OCI-LY3 (cell line): ENCODE measurements around the gene NNMT.

Experiments
- H2AFZ ChIP-seq: fragments of 200-600, 300-600 bp; shearing (Covaris generic); 2 replicates; pipeline ENCODE4 v1.6.0; 2014; ENCODE audit warnings: antibody characterized with exemption, low read depth, low read length
- H3K27ac ChIP-seq: fragments of 200-600, 300-600 bp; sonication (generic); 2 replicates; pipeline ENCODE4 v1.5.1; 2014; ENCODE audit warnings: mild to moderate bottlenecking, low read length, moderate library complexity, mixed read lengths
- H3K27me3 ChIP-seq: fragments of 200-600, 300-600 bp; sonication (generic); 2 replicates; pipeline ENCODE4 v1.6.1; 2014; ENCODE audit warnings: low read depth, low read length, mixed read lengths
- H3K36me3 ChIP-seq: fragments of 200-600, 300-600 bp; sonication (generic); replicated peaks from 2 replicates; pipeline ENCODE3; 2014; ENCODE audit warnings: low read depth, low read length, mixed read lengths
- H3K4me1 ChIP-seq: fragments of 300-600, 200-600 bp; sonication (generic); 2 replicates; pipeline ENCODE4 v1.6.1; 2014; ENCODE audit warnings: low read length, mixed read lengths
- H3K4me2 ChIP-seq: fragments of 200-600, 300-600 bp; sonication (generic); 2 replicates; pipeline ENCODE4 v1.6.1; 2014; ENCODE audit warnings: low read length, mixed read lengths
- H3K4me3 ChIP-seq: fragments of 300-600, 200-600 bp; sonication (generic); 2 replicates; pipeline ENCODE4 v1.5.1; 2014; ENCODE audit warnings: antibody characterized with exemption, mild to moderate bottlenecking, low read length, moderate library complexity
- H3K79me2 ChIP-seq: fragments of 300-600, 200-600 bp; shearing (Covaris generic); 2 replicates; pipeline ENCODE4 v1.6.1; 2014; ENCODE audit warnings: mild to moderate bottlenecking, low read length, mixed read lengths
- H3K9ac ChIP-seq: fragments of 300-600, 200-600 bp; shearing (Covaris generic); 2 replicates; pipeline ENCODE4 v1.6.0; 2014; ENCODE audit warnings: mild to moderate bottlenecking, low read length, moderate library complexity
- H3K9me3 ChIP-seq: fragments of 200-600, 300-600 bp; shearing (Covaris generic); 2 replicates; pipeline ENCODE4 v1.6.1; 2014; ENCODE audit warnings: low read length, mixed read lengths; ENCODE audit not compliant: insufficient read depth
- H4K20me1 ChIP-seq: fragments of 200-600, 300-600 bp; sonication (generic); 2 replicates; pipeline ENCODE4 v1.6.1; 2016; ENCODE audit warnings: low read length, mixed read lengths; ENCODE audit not compliant: insufficient read depth
- EZH2phosphoT487 ChIP-seq: fragments of 200-600 bp; shearing (Covaris generic); IDR thresholded peaks from 2 replicates; pipeline ENCODE4 v1.6.1; 2018; ENCODE audit warnings: antibody characterized with exemption, mixed run types, low read depth
- TF ChIP-seq, protein P1 (sequence below): fragments of 200-600, 300-600 bp; sonication (generic); IDR thresholded peaks from 2 replicates; pipeline ENCODE4 v1.5.1; 2014; ENCODE audit warnings: antibody characterized with exemption, low read length, low read depth

Gene NNMT

GRCh38 chr11:114257621-114258558, 38.3 kb upstream of the NNMT start:
- H3K4me2 ChIP-seq, result no peak overlapping the region
- no peak overlapping the region for H2AFZ ChIP-seq
- no peaks in the 10 kb centered on the region for H4K20me1 ChIP-seq
- no peaks in the 10 kb centered on the region for H3K9me3 ChIP-seq
- peaks cover 17% of the 10 kb centered on the region for H3K4me1 ChIP-seq
- no peak overlapping the region for H3K4me3 ChIP-seq
- no peaks in the 10 kb centered on the region for H3K27me3 ChIP-seq
- TF ChIP-seq EZH2phosphoT487, result no peak
- TF ChIP-seq, protein P1, sequence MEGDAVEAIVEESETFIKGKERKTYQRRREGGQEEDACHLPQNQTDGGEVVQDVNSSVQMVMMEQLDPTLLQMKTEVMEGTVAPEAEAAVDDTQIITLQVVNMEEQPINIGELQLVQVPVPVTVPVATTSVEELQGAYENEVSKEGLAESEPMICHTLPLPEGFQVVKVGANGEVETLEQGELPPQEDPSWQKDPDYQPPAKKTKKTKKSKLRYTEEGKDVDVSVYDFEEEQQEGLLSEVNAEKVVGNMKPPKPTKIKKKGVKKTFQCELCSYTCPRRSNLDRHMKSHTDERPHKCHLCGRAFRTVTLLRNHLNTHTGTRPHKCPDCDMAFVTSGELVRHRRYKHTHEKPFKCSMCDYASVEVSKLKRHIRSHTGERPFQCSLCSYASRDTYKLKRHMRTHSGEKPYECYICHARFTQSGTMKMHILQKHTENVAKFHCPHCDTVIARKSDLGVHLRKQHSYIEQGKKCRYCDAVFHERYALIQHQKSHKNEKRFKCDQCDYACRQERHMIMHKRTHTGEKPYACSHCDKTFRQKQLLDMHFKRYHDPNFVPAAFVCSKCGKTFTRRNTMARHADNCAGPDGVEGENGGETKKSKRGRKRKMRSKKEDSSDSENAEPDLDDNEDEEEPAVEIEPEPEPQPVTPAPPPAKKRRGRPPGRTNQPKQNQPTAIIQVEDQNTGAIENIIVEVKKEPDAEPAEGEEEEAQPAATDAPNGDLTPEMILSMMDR, result no peak
- no peaks in the 10 kb centered on the region for H3K79me2 ChIP-seq
- no peak overlapping the region for H3K9ac ChIP-seq
- no peaks in the 10 kb centered on the region for H3K36me3 ChIP-seq
- H3K27ac ChIP-seq, result no peak overlapping the region

DNA sequence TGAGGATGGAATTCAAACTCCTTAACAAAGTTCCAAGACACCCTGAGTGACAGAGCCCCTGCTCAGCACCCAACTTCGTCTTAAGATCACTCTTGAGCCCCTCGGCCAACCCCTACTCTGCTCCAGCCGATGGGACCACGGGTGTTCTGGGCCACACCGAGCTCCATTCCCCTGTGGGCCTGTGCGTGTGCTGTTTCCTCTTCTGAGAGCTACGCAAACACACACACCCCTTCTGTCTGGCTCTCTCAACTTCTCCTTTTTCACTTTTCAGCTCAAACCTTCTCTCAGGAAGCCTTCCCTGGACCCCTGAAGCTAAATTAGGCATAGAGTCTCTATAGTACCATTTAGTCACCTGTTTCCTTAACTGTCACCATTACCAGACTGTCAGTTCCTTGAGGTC, 37.5 kb upstream of the NNMT start:
- no peak overlapping the region for H3K9ac ChIP-seq
- no peaks in the 10 kb centered on the region for H4K20me1 ChIP-seq
- H3K4me3 ChIP-seq, result no peak overlapping the region
- H3K4me2 ChIP-seq, result peak overlapping the region; percentile 27; the same call in 1 of the 2 replicates
- H2AFZ ChIP-seq, result 0 out of 2 replicates have a peak overlapping the region, but pooled peaks have one; percentile 50
- H3K36me3 ChIP-seq, result no peaks in the 10 kb centered on the region
- peaks cover 6% of the 10 kb centered on the region for H3K27me3 ChIP-seq
- no peak for TF ChIP-seq EZH2phosphoT487
- TF ChIP-seq, protein P1, result no peak
- no peak overlapping the region for H3K27ac ChIP-seq
- H3K9me3 ChIP-seq, result no peaks in the 10 kb centered on the region
- H3K79me2 ChIP-seq, result no peaks in the 10 kb centered on the region
- peaks cover 17% of the 10 kb centered on the region for H3K4me1 ChIP-seq

GRCh38 chr11:114259124-114259526, 37.1 kb upstream of the NNMT start:
- Histone ChIP-seq H3K9me3 (no peaks in the 10 kb centered on the region), H3K27ac (no peak overlapping the region), H3K4me3 (no peak overlapping the region), H3K9ac (no peak overlapping the region), H3K4me2 (peak overlapping the region; percentile 27; the same call in 1 of the 2 replicates), H3K4me1 (peaks cover 17% of the 10 kb centered on the region), H3K79me2 (no peaks in the 10 kb centered on the region), H2AFZ (0 out of 2 replicates have a peak overlapping the region, but pooled peaks have one; percentile 50), H3K36me3 (no peaks in the 10 kb centered on the region), H4K20me1 (no peaks in the 10 kb centered on the region), H3K27me3 (peaks cover 10% of the 10 kb centered on the region)
- no peak for TF ChIP-seq EZH2phosphoT487
- TF ChIP-seq, protein P1, result no peak

DNA sequence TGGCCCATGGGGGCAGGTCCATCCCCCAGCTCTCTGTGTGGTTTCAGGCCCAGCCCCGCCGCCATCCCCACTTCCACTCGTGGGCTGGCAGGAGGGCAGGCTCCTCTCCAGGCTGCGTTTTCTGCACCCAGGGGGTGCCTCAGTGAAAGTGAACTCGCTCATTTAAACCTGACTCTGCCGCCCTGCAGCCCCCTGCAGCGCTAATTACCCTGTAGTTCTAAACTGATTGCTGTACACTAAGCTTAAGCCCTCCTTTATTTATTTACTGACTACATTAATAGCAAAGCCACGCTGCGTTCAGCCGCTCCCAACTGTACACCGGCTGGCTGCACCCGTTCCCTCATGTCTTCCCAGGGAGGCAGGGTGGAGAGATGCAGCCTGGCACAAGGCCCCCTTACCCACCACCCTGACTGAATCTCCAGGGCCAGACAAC, 36.6 kb upstream of the NNMT start:
- Histone ChIP-seq H3K4me1 (peaks cover 17% of the 10 kb centered on the region), H3K36me3 (no peaks in the 10 kb centered on the region), H3K9ac (no peak overlapping the region), H2AFZ (no peak overlapping the region), H3K79me2 (no peaks in the 10 kb centered on the region), H3K9me3 (no peaks in the 10 kb centered on the region), H4K20me1 (no peaks in the 10 kb centered on the region), H3K4me3 (no peak overlapping the region), H3K27me3 (peaks cover 14% of the 10 kb centered on the region), H3K27ac (no peak overlapping the region), H3K4me2 (no peak overlapping the region)
- no peak for TF ChIP-seq EZH2phosphoT487
- TF ChIP-seq, protein P1, result no peak
